Activated effector memory CD4-positive, alpha-beta T cell treated with anti-CD3 and anti-CD28 coated beads, Interleukin-2, amount 50 U/mL, for 16 hours (primary cell): ENCODE data around the gene GNG7.
"Not testable (repeated sequence)": the region's sequence is repeated elsewhere in the genome, so short reads cannot be mapped to it uniquely, and the experiment has no call there.

ENCODE experiments used
- DNase-seq: peaks from one replicate; pipeline ENCODE4 v3.0.0-alpha.2; 2020

Gene GNG7

DNA sequence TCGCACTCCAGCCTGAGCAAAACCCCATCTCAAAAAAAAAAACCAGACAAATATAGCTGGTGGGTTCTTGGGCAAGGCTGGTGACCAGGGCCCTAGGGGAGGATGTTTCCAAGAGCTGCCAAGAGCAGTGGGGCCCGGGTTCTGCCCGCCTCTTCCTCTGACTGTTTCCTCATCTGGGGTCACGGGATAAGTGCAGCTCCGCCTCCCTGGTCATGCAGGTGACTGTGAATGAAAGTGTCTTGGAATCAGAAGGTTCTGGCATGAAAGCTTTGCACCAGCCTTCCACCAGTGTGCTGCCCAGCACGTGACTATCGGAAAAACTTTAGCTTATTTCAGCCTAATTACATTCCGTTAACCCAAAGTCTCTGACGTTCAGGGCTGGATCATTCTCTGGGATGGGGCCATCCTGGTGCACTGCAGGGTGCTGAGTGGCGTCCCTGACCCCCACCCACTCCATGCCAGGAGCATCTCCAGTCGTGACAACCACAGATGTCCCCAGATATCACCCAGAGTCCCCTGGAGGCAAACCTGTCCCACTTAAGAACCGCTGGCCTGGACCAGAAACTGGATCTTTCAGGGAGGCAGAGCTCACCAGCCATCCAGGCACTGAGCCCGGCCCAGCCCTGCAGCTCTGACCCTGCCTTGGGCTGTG lies 85.6 kb downstream of the GNG7 start:
- DNase-seq, result no peak

DNA sequence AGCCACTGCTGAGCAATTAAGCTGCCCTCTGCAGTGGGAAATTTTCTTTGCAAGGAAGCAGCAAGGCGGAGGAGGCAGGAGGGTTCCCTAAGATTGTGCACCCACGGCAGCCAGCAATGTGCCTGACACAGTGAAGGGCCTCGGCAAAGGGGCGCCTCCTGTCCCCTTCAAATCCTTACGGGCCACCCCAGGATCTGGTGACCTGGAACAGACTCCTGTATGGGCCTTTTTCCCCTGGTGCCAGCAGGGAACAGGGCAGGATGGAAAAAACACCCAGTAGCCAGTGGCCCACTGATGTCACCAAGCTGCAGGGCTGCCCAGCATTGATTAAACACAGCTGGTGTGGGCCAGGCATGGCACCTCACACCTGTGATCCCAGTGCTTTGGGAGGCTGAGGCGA lies 86.7 kb downstream of the GNG7 start:
- DNase-seq, result peak; percentile 60

GRCh38 chr19:2613507-2614295 lies 88.8 kb downstream of the GNG7 start:
- peak; percentile 87 for DNase-seq

GRCh38 chr19:2612619-2613249 lies 89.8 kb downstream of the GNG7 start:
- DNase-seq, result no peak

DNA sequence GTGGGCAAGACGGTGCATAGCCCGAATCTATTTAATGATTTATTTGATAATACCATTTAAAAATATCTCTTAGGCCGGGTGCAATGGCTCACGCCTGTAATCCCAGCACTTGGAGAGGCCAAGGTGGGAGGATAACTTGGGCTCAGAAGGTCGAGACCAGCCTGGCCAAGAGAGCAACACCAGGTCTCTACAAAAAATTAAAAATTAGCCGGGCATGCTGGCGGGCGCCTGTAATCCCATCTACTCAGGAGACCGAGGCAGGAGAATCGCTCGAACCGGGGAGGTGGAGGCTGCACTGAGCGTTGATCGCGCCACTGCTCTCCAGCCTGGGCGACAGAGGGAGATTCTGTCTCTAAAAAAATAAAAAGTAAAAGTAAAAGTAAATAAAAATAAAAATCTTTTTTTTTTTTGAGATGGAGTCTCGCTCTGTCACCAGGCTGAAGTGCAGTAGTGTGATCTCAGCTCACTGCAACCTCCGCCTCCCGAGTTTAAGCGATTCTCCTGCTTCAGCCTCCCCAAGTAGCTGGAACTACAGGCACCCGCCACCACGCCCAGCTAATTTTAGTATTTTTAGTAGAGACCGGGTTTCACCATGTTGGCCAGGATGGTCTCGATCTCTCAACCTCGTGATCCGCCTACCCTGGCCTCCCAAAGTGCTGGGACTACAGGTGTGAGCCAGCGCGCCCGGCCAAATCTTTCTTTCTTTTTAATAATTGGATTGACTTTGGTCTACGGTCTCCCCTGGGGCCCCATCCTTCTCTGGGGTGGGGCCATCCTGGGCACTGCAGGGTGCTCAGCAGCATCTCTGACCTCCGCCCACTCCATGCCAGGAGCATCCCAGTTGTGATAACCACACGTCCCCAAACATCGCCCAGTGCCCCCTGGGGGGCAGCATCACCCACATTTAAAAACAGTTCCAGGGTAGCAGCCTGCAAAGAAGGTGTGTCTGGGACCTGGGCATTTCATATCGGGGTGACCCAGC lies 90.7 kb downstream of the GNG7 start:
- DNase-seq, result no peak

DNA sequence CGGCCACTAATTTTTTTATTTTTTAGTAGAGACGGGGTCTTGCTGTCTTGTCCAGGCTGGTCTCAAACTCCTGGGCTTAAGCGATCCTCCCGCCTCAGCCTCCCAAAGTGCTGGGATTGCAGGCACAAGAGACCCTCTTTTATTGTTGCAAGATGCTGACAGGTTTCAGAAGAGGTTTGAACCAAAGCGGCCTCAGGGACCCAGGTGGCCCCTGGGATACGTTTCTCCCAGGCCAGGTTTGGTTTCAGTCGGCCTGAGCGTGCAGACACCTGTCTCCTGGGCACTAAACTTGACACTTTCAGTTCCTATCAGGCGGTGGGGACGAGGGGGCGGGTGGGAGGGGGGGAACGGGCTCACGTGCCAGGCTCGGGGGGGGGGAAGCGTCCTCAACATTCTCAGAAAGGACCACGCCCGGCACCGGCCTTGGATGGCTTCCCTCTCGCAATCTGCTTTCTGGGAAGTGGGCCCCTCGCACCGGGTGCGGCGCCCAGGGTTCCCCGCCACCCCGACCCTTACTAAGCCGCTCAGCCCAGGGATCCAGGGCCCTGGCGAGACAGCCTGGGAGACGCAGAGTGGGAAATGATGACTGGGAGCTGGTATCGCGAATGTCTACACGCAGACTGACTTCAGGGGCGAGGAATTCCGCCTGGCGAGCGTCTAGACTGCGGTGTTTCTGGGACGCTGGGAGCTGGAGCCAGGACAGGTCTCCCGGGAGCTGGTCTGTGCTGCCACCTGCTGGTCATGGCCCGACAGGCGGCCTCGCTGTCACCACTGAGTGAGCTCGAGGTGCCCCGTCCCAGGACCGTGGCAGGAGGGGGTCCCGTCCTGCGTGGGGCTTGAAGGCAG lies 91.6 kb downstream of the GNG7 start:
- peak; percentile 95 for DNase-seq

DNA sequence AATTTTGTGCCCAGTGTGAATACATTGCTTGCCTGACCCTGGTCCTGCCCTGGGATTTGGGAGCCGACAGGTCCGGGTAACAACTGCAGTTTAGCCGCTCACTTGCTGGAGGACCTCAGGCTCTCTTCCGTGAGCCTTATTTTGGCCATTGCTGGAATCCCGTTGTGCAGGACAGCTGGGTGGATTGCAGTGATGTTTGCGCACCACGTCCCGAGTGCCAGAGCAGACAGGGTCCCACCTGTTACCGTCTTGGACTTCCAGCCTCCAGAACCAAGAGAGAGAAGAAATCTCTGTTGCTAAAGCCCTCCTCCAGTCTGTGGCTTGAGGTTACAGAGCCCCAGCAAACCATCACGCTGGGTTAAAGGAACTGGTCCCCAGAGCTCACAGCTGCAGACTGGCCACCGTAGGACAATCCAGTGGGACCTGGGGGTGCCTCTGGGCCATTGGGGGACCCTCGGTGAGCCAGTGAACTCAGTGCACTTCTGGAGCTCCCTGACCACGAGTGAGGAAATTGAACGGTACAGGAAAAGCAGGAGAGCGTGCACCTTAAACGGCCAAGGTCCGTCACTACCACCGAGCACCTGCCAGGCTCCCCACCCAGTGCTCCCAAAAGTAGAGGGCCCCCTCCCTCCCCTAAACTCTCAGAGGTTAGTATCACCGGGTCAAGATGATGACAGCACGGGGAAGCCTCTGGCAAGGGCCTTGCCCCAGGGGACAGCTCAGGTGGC lies 92.9 kb downstream of the GNG7 start:
- DNase-seq, result peak; percentile 54

DNA sequence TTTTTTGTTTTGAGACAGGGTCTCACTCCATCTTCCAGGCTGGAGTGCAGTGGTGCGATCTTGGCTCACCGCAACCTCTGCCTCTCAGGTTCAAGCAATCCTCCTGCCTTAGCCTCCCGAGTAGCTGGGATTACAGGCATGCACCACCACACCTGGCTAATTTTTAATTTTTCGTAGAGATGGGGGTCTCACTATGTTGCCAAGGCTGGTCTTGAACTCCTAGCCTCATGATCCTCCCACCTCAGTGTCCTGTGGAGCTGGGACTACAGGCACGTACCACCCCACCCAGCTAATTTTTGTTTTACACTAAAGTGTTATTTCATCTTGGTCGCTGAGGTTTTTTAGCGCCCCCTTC lies 93.5 kb downstream of the GNG7 start:
- peak; percentile 36 for DNase-seq

- DNase-seq, result no peak
Measured at GRCh38 chr19:2608602-2608922, 93.9 kb downstream of the GNG7 start.

DNA sequence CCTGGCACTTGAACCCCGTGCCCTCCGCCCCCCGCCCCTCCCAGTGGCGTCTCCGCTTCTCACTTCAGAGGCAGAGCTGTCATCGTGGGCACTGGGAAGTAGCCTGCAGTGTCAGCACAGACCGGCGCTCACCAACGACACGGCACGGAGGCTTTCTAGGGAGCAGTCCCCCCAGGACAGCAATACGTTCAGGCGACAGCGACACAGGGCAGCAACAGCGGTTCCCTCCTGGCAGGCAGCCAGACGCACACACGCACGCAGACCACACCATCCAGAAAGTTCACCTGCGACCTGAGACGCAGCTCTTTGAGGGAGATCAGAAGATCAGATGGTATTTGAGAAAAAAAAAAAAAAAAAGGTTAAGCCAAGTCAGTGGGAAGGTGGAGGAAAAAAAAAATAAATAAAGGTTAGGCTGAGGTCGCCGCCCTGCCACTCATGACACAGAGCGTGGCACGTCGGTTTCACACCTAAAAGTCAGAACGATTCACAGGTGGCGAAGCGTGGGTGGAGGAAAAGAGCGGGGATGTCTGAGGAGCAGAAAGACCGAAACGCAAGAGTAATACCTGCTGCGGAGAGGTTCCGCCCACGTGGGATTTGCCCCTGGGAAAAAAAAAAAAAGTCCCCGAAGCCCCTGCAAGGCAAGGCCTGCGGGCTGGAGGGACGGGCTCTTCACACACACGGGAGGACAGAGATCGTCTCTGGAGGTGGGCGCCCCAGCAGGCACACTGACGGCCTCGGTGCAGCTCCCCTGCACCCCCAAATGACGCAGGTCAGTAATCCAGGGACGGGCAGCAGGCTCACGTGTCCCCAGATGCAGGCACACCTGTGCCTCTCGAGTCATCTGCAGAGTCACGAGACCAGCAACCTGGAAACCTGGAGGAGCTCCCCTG lies 94.5 kb downstream of the GNG7 start:
- DNase-seq, result peak; percentile 94

- not testable (repeated sequence) for DNase-seq
Measured at GRCh38 chr19:2606774-2607173, 95.7 kb downstream of the GNG7 start.

GRCh38 chr19:2605889-2606288 lies 96.6 kb downstream of the GNG7 start:
- DNase-seq, result not testable (repeated sequence)

DNA sequence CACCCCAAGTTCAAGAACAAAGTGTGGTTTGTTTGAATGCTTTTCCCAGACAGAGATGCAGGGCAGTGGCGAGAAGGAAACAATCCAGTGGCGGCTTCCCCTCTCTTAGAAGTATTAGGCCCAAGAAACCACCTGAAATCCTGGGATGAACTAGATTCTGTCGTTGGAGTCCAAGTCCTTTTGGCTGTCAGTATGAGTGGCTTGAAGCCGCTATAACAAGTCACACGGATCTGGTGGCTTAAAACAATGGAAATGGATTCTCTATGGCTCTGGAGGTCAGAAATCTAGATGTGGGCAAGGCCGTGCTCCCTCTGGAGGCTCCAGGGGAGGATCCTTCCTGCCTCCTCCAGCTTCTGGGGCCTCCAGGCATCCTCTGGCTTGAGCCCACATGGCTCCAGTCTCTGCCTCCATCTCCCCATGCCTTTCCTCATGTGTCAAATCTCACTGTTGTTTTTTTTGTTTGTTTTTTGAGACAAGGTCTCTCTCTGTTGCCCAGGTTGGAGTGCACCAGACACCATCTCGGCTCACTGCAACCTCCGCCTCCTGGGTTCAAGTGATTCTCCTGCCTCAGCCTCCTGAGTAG lies 97.7 kb downstream of the GNG7 start:
- DNase-seq, result peak; percentile 19

GRCh38 chr19:2603334-2603733 lies 99.2 kb downstream of the GNG7 start:
- DNase-seq, result no peak

DNA sequence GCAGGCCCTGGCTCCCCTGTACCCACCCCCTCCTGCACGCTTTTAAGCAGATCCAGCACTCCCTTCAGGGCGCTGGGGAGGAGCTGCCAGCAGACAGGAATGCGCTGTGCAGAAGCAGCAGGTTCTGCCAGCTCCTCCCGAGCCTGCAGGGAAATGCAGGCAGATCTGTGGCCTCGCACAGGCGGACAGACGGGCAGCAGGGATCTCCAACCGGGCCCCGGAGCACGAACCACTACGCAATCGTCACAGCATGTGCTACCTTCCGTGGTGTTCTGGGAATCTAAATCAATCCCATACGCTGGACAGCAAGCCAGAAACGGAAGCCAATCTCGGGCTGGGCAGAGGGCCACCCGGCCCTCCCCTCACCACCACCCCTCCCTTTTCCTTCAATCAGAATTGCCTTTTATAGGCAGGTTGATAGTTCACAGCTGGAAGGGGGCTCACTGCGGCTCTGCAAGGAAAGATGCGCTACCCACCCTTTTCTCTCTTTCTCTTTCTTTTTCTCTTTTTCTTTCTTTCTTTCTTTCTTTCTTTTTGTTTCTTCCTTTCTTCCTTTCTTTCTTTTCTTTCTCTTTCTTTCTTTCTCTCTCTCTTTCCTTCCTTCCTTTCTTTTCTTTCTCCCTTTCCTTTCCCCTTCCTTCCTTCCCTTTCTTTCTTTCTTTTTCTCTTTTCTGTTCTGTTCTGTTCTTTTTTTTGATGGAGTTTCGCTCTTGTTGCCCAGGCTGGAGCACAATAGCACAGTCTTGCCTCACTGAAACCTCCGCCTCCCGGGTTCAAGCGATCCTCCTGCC lies 99.9 kb downstream of the GNG7 start:
- DNase-seq, result no peak

- no peak for DNase-seq
Measured at GRCh38 chr19:2600914-2601870, 101.3 kb downstream of the GNG7 start.

- no peak for DNase-seq
Measured at GRCh38 chr19:2594319-2594718, 108.2 kb downstream of the GNG7 start.

DNA sequence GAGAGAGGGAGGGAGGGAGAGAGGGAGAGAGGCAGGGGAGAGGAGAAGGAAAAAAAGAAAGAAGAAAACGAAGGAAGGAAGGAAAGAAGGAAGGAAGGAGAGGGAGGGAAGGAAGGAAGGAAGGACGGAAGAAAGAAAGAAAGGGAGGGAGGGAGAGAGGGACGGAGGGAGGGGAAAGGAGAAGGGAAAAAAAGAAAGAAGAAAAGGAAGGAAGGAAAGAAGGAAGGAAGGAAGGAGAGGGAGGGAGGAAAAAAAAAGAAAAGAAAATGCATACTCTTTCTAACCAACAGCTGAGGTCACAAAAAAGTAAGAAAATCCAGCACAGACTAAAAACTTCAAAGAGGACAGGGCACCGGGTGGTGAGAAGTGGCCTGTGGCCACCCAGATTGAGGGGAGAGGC lies 109.7 kb downstream of the GNG7 start:
- no peak for DNase-seq
